Measurements from ENCODE around the gene PARD3.
"Not testable (repeated sequence)": the region's sequence is repeated elsewhere in the genome, so short reads cannot be mapped to it uniquely, and the experiment has no call there.

Gene PARD3

GRCh38 chr10:34762603-34763299 is 52.3 kb downstream of the PARD3 start:
- DNase-seq, result no peak

GRCh38 chr10:34762156-34762555 is 52.9 kb downstream of the PARD3 start:
- DNase-seq, result no peak

GRCh38 chr10:34761453-34761852 is 53.6 kb downstream of the PARD3 start:
- no peak for DNase-seq

GRCh38 chr10:34760606-34761005 is 54.5 kb downstream of the PARD3 start:
- DNase-seq, result no peak

GRCh38 chr10:34759837-34760215 is 55.3 kb downstream of the PARD3 start:
- DNase-seq, result no peak

- DNase-seq, result no peak
Measured at GRCh38 chr10:34759161-34759836, 55.8 kb downstream of the PARD3 start.

- DNase-seq, result no peak
Measured at GRCh38 chr10:34758447-34758996, 56.6 kb downstream of the PARD3 start.

- DNase-seq, result no peak
Measured at GRCh38 chr10:34757933-34758332, 57.2 kb downstream of the PARD3 start.

- not testable (repeated sequence) for DNase-seq
Measured at GRCh38 chr10:34757181-34757580, 57.9 kb downstream of the PARD3 start.

- DNase-seq, result no peak
Measured at GRCh38 chr10:34756584-34756983, 58.5 kb downstream of the PARD3 start.

- DNase-seq, result no peak
Measured at GRCh38 chr10:34753014-34753757, 61.9 kb downstream of the PARD3 start.

- no peak for DNase-seq
Measured at GRCh38 chr10:34751272-34751671, 63.8 kb downstream of the PARD3 start.

GRCh38 chr10:34750795-34751194 is 64.3 kb downstream of the PARD3 start:
- not testable (repeated sequence) for DNase-seq

- no peak for DNase-seq
Measured at GRCh38 chr10:34748767-34749166, 66.3 kb downstream of the PARD3 start.

GRCh38 chr10:34748357-34748756 is 66.7 kb downstream of the PARD3 start:
- DNase-seq, result no peak

- no peak for DNase-seq
Measured at GRCh38 chr10:34746094-34746493, 69.0 kb downstream of the PARD3 start.

- no peak for DNase-seq
Measured at GRCh38 chr10:34745244-34745643, 69.9 kb downstream of the PARD3 start.

- DNase-seq, result no peak
Measured at GRCh38 chr10:34744590-34744989, 70.5 kb downstream of the PARD3 start.

- no peak for DNase-seq
Measured at GRCh38 chr10:34743814-34744213, 71.3 kb downstream of the PARD3 start.

- DNase-seq, result no peak
Measured at GRCh38 chr10:34742456-34742855, 72.6 kb downstream of the PARD3 start.

- not testable (repeated sequence) for DNase-seq
Measured at GRCh38 chr10:34741087-34741486, 74.0 kb downstream of the PARD3 start.

- no peak for DNase-seq
Measured at GRCh38 chr10:34740321-34740720, 74.8 kb downstream of the PARD3 start.

GRCh38 chr10:34739915-34740314 is 75.2 kb downstream of the PARD3 start:
- DNase-seq, result no peak

GRCh38 chr10:34737772-34738169 is 77.3 kb downstream of the PARD3 start:
- DNase-seq, result no peak

Data from CD4-positive, alpha-beta T cell treated with Interferon gamma for 1 hour (primary cell).